ENCODE measurements around the gene CEP55. TPM values are rescaled to one million over a fixed set of nuclear protein-coding genes. Genes with fewer than 3 reads are reported as not detected.

The CEP55 gene
- total RNA-seq, 4 donors from 2014 or later, result 1.4 to 4.3 (median 2.8) TPM

DNA sequence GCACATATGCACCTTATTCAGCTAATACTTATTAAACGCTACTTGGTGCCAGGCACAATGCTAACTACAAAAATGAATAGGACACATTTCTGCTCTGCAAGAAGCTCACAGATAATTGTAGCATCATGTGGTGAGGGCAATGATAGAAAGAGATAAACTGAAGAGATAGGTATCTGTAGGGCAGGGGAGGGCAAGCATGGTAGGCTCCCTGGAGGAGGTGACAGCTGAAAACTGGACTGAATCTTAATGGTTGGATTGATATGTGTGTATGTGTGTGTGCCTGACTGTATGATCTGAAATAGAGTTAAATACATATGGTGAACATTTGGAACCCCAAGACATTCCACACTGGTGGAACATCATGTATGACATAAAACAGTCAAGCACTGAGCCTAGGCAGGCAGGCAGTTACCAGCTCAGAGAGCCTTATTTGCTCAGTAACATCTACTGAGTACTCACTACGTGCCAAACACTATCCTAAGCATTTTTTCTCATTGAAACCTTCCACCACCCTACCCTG is 4.8 kb upstream of the CEP55 start:
- Histone ChIP-seq H3K9me3 (no peaks in the 10 kb centered on the region), H3K4me1 (peaks cover 9% of the 10 kb centered on the region), H3K27ac (no peak overlapping the region), H3K27me3 (no peaks in the 10 kb centered on the region), H3K4me3 (no peak overlapping the region), H3K36me3 (no peaks in the 10 kb centered on the region)
- TF ChIP-seq EP300 (IDR thresholded peaks at IDR 0.05) (no peak), POLR2A (IDR thresholded peaks at IDR 0.05) (no peak), POLR2AphosphoS5 (IDR thresholded peaks at IDR 0.05) (no peak)
- TF ChIP-seq, protein P1, sequence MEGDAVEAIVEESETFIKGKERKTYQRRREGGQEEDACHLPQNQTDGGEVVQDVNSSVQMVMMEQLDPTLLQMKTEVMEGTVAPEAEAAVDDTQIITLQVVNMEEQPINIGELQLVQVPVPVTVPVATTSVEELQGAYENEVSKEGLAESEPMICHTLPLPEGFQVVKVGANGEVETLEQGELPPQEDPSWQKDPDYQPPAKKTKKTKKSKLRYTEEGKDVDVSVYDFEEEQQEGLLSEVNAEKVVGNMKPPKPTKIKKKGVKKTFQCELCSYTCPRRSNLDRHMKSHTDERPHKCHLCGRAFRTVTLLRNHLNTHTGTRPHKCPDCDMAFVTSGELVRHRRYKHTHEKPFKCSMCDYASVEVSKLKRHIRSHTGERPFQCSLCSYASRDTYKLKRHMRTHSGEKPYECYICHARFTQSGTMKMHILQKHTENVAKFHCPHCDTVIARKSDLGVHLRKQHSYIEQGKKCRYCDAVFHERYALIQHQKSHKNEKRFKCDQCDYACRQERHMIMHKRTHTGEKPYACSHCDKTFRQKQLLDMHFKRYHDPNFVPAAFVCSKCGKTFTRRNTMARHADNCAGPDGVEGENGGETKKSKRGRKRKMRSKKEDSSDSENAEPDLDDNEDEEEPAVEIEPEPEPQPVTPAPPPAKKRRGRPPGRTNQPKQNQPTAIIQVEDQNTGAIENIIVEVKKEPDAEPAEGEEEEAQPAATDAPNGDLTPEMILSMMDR (IDR thresholded peaks at IDR 0.05), result no peak
- WGBS, result 78% methylated on average over 2 of the region's 2 CpGs
- no peak for DNase-seq (ENCODE audit: low spot score in 2 of 2)

DNA sequence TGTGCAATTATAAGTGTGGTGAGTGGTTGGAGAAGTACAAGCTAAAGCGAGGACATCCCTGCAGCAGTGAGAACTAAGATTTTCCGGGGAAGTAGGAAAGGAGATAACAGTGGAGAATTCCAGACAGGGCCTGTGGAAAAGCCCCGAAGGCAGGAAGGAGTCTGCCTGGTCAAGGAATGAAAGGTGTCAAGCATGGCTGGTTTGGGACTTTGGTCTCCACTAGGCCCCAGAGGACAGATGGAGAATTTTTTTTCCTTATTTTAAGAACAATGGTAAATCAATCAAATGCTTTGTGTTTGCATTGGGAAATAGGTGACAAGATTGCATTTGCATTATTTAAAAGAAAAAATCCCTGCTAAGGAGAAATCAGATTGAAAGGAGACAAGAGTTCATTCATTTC is 3.2 kb upstream of the CEP55 start:
- WGBS, result 94% methylated on average over 3 of the region's 3 CpGs
- no peaks in the 10 kb centered on the region for H3K9me3 ChIP-seq
- DNase-seq (ENCODE audit: low spot score in 2 of 2), result no peak
- H3K4me1 ChIP-seq, result peaks cover 15% of the 10 kb centered on the region
- H3K36me3 ChIP-seq, result no peaks in the 10 kb centered on the region
- H3K27me3 ChIP-seq, result no peaks in the 10 kb centered on the region
- TF ChIP-seq EP300 (IDR thresholded peaks at IDR 0.05), result no peak
- TF ChIP-seq, protein P1 (IDR thresholded peaks at IDR 0.05), result no peak
- no peak for TF ChIP-seq POLR2A (IDR thresholded peaks at IDR 0.05)
- TF ChIP-seq POLR2AphosphoS5 (IDR thresholded peaks at IDR 0.05), result no peak
- H3K4me3 ChIP-seq, result no peak overlapping the region
- no peak overlapping the region for H3K27ac ChIP-seq

DNA sequence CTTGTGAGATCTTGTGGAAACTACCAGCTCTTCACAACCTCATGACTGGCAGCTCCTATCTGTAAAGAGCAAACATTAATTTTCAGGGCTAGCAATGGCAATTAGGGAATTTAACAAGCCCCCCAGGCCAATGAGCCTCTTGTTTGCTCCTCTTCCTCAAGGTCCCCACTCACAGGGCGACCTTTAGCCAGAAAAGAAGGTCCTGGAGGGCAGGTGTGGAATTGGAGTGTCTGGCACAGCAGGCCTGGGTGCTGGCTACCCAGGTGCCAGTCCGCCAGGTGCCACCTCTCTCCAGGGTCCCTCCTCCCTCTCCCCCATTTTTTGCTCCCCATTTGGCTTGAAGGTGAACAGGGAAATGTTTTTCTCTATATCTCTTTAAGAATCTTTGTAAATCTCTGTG is 1.9 kb upstream of the CEP55 start:
- DNase-seq (ENCODE audit: low spot score in 2 of 2), result no peak
- no peaks in the 10 kb centered on the region for H3K9me3 ChIP-seq
- no peak for TF ChIP-seq POLR2A (IDR thresholded peaks at IDR 0.05)
- TF ChIP-seq, protein P1 (IDR thresholded peaks at IDR 0.05), result no peak
- no peak for TF ChIP-seq EP300 (IDR thresholded peaks at IDR 0.05)
- TF ChIP-seq POLR2AphosphoS5 (IDR thresholded peaks at IDR 0.05), result no peak
- 79% methylated on average over 2 of the region's 2 CpGs for WGBS
- H3K27me3 ChIP-seq, result no peaks in the 10 kb centered on the region
- H3K4me1 ChIP-seq, result peaks cover 15% of the 10 kb centered on the region
- no peak overlapping the region for H3K4me3 ChIP-seq
- H3K27ac ChIP-seq, result no peak overlapping the region
- no peaks in the 10 kb centered on the region for H3K36me3 ChIP-seq

DNA sequence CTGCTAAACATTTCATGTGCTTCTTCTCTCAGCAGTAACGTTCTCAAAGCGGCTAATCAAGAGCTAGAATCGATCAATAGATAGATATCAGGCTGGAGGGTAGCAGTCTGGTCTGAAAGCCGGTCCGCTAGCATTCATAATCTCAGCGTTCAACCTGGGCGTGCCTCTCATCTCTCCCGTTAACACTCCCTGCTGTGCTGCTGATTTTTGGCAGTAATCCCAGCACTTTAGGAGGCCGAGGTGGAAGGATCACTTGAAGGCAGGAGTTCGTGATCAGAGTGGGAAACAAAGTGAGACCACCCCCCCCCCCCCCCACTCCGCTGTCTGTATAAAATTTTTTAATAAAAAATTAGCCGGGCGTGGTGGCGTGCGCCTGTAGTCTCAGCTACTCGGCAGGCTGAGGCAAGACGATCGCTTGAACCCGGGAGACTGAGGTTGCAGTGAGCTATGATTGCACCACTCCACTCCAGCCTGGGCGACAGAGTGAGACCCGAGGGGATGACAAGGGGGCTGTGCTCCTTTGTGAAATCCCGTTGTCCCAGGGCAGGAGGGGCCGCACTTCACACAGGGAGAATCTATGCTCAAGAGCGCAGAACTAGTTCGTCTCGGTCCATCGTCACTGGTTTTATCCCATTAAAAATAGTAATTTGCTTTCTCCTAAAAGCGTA is 624 bp upstream of the CEP55 start:
- Histone ChIP-seq H3K4me3 (peak overlapping the region; percentile 73), H3K36me3 (no peaks in the 10 kb centered on the region), H3K9me3 (no peaks in the 10 kb centered on the region), H3K27me3 (no peaks in the 10 kb centered on the region), H3K27ac (peak overlapping the region; percentile 60), H3K4me1 (peaks cover 15% of the 10 kb centered on the region)
- TF ChIP-seq EP300 (IDR thresholded peaks at IDR 0.05) (no peak), POLR2AphosphoS5 (IDR thresholded peaks at IDR 0.05) (no peak), POLR2A (IDR thresholded peaks at IDR 0.05) (no peak)
- TF ChIP-seq, protein P1 (IDR thresholded peaks at IDR 0.05), result no peak
- DNase-seq (ENCODE audit: low spot score in 2 of 2), result peak in 1 of 2 donors; percentile 74
- under 1% methylated on average over 27 of the region's 28 CpGs for WGBS

DNA sequence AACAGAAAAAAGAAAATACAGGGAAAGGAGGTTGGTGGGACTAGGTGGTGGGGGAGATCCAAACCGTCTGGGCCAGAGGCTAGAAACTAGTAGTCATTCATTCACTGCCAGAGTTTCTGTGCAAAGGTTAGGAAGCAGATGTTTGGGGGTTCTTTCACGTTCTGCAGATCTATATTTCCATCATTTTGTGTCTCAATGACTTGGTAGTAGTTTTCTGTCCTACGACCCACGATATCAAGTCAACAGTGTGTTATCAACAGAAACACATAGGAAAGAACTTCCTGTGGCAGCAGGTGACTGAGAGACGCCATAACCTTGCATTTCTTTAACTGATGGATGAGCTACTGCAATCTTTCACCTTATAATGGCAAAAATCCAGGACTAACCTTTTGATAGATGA is 1.8 kb downstream of the CEP55 start:
- Histone ChIP-seq H3K27ac (no peak overlapping the region), H3K4me3 (no peak overlapping the region), H3K36me3 (no peaks in the 10 kb centered on the region), H3K4me1 (peaks cover 15% of the 10 kb centered on the region), H3K27me3 (no peaks in the 10 kb centered on the region), H3K9me3 (no peaks in the 10 kb centered on the region)
- TF ChIP-seq EP300 (IDR thresholded peaks at IDR 0.05) (no peak), POLR2A (IDR thresholded peaks at IDR 0.05) (no peak), POLR2AphosphoS5 (IDR thresholded peaks at IDR 0.05) (no peak)
- TF ChIP-seq, protein P1 (IDR thresholded peaks at IDR 0.05), result no peak
- DNase-seq (ENCODE audit: low spot score in 2 of 2), result no peak
- WGBS, result 49% methylated on average over 5 of the region's 5 CpGs

All from suprapubic skin (tissue), 4 donors.